ENCODE measurements around the gene PARP11.

PARP11 gene, protein sequence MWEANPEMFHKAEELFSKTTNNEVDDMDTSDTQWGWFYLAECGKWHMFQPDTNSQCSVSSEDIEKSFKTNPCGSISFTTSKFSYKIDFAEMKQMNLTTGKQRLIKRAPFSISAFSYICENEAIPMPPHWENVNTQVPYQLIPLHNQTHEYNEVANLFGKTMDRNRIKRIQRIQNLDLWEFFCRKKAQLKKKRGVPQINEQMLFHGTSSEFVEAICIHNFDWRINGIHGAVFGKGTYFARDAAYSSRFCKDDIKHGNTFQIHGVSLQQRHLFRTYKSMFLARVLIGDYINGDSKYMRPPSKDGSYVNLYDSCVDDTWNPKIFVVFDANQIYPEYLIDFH

GRCh38 chr12:3872800-3873636, at the start of gene PARP11:
Gene PARP11, minus strand, starts transcription at chr12:3873399. Its CDS starts 170 bp downstream, at chr12:3873229.
- no peaks in the 10 kb centered on the region for H3K36me3 ChIP-seq (ENCODE audit: low read length)
- peaks cover 20% of the 10 kb centered on the region; the same call in 1 of the 2 replicates for H3K79me2 ChIP-seq (ENCODE audit: insufficient read depth, low read length)
- H3K27ac ChIP-seq (ENCODE audit: low read depth, low read length), result peak within 1 kb of the TSS; percentile 64
- no peaks in the 10 kb centered on the region; the same call in 1 of the 2 replicates for H3F3A ChIP-seq (ENCODE audit: insufficient read depth)
- H4K20me1 ChIP-seq (ENCODE audit: low read depth, low read length), result no peaks in the 10 kb centered on the region
- TF ChIP-seq CTCF (IDR thresholded peaks at IDR 0.05; ENCODE audit: insufficient read depth, low read length, poor library complexity, severe bottlenecking), result no peak
- no peak for TF ChIP-seq EZH2phosphoT487 (conservative IDR thresholded peaks at IDR 0.05; ENCODE audit: low read length)
- H3K9ac ChIP-seq (ENCODE audit: low read length), result peak within 1 kb of the TSS; percentile 62
- H3K9me2 ChIP-seq (replicated peaks; ENCODE audit: insufficient read depth, low read length), result no peaks in the 10 kb centered on the region
- H3K4me2 ChIP-seq (ENCODE audit: low read depth, low read length, poor library complexity, severe bottlenecking), result peak within 1 kb of the TSS; percentile 72
- H3K9me3 ChIP-seq (ENCODE audit: insufficient read depth, low read length), result no peaks in the 10 kb centered on the region
- no peaks in the 10 kb centered on the region for H3K27me3 ChIP-seq (ENCODE audit: low read length)
- H2AFZ ChIP-seq (ENCODE audit: low read depth, low read length, severe bottlenecking), result peak within 1 kb of the TSS; percentile 91
- H3K4me3 ChIP-seq (ENCODE audit: insufficient read depth, low read length, poor library complexity, severe bottlenecking), result peak within 1 kb of the TSS; percentile 62

- Histone ChIP-seq H3F3A (ENCODE audit: insufficient read depth) (no peaks in the 10 kb centered on the region), H3K79me2 (ENCODE audit: insufficient read depth, low read length) (no peaks in the 10 kb centered on the region), H3K9me2 (replicated peaks; ENCODE audit: insufficient read depth, low read length) (no peaks in the 10 kb centered on the region), H3K9me3 (ENCODE audit: insufficient read depth, low read length) (no peaks in the 10 kb centered on the region), H3K9ac (ENCODE audit: low read length) (no peak overlapping the region), H4K20me1 (ENCODE audit: low read depth, low read length) (no peaks in the 10 kb centered on the region), H3K4me3 (ENCODE audit: insufficient read depth, low read length, poor library complexity, severe bottlenecking) (no peak overlapping the region), H3K27ac (ENCODE audit: low read depth, low read length) (no peak overlapping the region), H3K27me3 (ENCODE audit: low read length) (no peaks in the 10 kb centered on the region), H3K4me2 (ENCODE audit: low read depth, low read length, poor library complexity, severe bottlenecking) (no peak overlapping the region), H3K36me3 (ENCODE audit: low read length) (no peaks in the 10 kb centered on the region), H2AFZ (ENCODE audit: low read depth, low read length, severe bottlenecking) (no peak overlapping the region)
- TF ChIP-seq CTCF (IDR thresholded peaks at IDR 0.05; ENCODE audit: insufficient read depth, low read length, poor library complexity, severe bottlenecking) (no peak), EZH2phosphoT487 (conservative IDR thresholded peaks at IDR 0.05; ENCODE audit: low read length) (no peak)
Measured at GRCh38 chr12:3922033-3922432, 48.8 kb upstream of the PARP11 start.

DNA sequence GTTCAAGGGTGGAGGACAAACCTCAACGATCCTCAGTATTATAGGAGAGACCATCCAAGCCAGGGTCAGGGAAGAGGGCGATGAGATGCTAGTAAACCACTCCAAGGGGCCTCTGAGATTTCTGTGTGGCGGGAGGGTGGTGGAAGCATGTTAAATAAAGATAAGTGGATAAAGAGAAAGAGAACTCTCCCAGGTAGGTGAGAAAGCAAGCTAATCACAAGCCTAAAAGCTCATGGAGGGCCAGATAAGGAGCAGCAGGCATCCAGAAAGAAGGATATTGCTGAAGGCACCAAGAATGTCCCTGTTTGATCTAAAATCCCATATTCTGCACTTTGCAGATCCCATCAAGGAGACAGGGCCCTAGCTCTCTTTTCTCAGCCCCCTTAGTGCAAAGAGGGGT, 48.3 kb upstream of the PARP11 start:
- no peaks in the 10 kb centered on the region for H3F3A ChIP-seq (ENCODE audit: insufficient read depth)
- H3K36me3 ChIP-seq (ENCODE audit: low read length), result no peaks in the 10 kb centered on the region
- no peak overlapping the region for H3K9ac ChIP-seq (ENCODE audit: low read length)
- H3K4me2 ChIP-seq (ENCODE audit: low read depth, low read length, poor library complexity, severe bottlenecking), result no peak overlapping the region
- no peak overlapping the region for H2AFZ ChIP-seq (ENCODE audit: low read depth, low read length, severe bottlenecking)
- no peak overlapping the region for H3K27ac ChIP-seq (ENCODE audit: low read depth, low read length)
- TF ChIP-seq EZH2phosphoT487 (conservative IDR thresholded peaks at IDR 0.05; ENCODE audit: low read length) (no peak), CTCF (IDR thresholded peaks at IDR 0.05; ENCODE audit: insufficient read depth, low read length, poor library complexity, severe bottlenecking) (no peak)
- no peaks in the 10 kb centered on the region for H3K9me3 ChIP-seq (ENCODE audit: insufficient read depth, low read length)
- H3K79me2 ChIP-seq (ENCODE audit: insufficient read depth, low read length), result no peaks in the 10 kb centered on the region
- H3K27me3 ChIP-seq (ENCODE audit: low read length), result no peaks in the 10 kb centered on the region
- H4K20me1 ChIP-seq (ENCODE audit: low read depth, low read length), result no peaks in the 10 kb centered on the region
- H3K4me3 ChIP-seq (ENCODE audit: insufficient read depth, low read length, poor library complexity, severe bottlenecking), result no peak overlapping the region
- H3K9me2 ChIP-seq (replicated peaks; ENCODE audit: insufficient read depth, low read length), result no peaks in the 10 kb centered on the region
